HG03354 (cell line): ENCODE data around the gene PRAMEF25.
"Not testable (repeated sequence)": the region's sequence is repeated elsewhere in the genome, so short reads cannot be mapped to it uniquely, and the experiment has no call there.

Source experiments
- ATAC-seq: cut with Tn5 transposase; IDR thresholded peaks from one replicate; pipeline ENCODE4 v1.9.1; 2021; ENCODE audit warnings: mild to moderate bottlenecking; ENCODE audit not compliant: unreplicated experiment, poor library complexity, severe bottlenecking

PRAMEF25 gene

DNA sequence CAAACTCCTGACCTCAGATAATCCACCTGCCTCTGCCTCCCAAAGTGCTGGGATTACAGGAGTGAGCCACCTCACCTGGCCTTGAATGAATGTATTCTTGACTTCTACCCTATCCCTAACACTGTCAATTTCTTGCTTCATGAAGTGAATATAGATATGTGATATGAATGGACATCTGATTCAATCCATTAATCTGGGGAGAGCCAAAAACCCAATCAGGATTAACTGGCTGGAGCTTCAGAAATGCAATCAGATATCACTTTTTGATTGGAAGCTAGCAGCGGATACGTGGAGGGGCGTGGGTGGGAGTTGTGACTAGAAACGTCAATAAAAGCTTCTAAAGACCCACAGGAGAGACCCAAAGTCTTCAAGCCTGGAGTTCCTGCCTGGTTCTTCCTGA is at the start of gene PRAMEF25:
Gene PRAMEF25 (plus strand): TSS at position 301 of the 400 bp plus-strand sequence. CDS start 2,920 bp downstream, outside the sequence.
- not testable (repeated sequence) for ATAC-seq

DNA sequence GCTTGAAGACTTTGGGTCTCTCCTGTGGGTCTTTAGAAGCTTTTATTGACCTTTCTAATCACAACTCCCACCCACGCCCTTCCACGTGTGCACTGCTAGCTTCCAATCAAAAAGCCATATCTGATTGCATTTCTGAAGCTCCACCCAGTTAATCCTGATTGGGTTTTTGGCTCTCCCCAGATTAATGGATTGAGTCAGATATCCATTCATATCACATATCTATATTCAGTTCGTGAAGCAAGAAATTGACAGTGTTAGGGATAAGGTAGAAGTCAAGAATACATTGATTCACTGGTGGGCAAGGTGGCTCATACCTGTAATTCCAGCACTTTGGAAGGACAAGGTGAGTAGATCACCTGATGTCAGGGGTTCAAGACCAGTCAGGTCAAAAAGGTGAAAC is 14.1 kb upstream of the PRAMEF25 start, which contains the start of gene PRAMEF27:
Gene PRAMEF27 (minus strand): TSS at position 101 of the 400 bp plus-strand sequence. CDS start 2,916 bp downstream, outside the sequence.
- not testable (repeated sequence) for ATAC-seq

DNA sequence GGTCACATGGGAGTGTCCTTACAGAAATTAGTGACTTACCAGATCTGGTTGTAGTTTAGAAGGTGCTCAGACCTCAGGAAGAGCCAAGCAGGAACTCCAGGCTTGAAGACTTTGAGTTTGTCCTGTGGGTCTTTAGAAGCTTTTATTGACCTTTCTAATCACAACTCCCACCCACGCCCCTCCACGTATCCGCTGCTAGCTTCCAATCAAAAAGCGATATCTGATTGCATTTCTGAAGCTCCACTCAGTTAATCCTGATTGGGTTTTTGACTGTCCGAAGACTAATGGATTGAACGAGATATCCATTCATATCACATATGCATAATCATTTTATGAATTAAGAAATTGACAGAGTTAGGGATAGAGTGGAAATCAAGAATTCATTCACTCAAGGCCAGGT is 46.2 kb downstream of the PRAMEF25 start, which contains the start of gene HNRNPCL2:
Gene HNRNPCL2 (minus strand): TSS at position 101 of the 400 bp plus-strand sequence. CDS start 454 bp downstream, outside the sequence.
- ATAC-seq: not testable (repeated sequence)
